SU-DHL-6 (cell line): ENCODE measurements around the gene RNF144B.

Experiments used
- CTCF ChIP-seq: fragments of 200-600 bp; sonication (generic); IDR thresholded peaks from one replicate; pipeline ENCODE4 v1.5.1; 2017; ENCODE audit warnings: antibody characterized with exemption, mild to moderate bottlenecking, low read length, moderate library complexity; ENCODE audit not compliant: insufficient read depth, poor library complexity, severe bottlenecking
- EZH2phosphoT487 ChIP-seq: fragments of 200-600 bp; sonication (generic), shearing (Covaris generic); conservative IDR thresholded peaks from 2 replicates; pipeline ENCODE4 v1.6.1; 2018; ENCODE audit warnings: mild to moderate bottlenecking, antibody characterized with exemption, low read length, moderate library complexity, mixed read lengths

- TF ChIP-seq CTCF (no peak), EZH2phosphoT487 (no peak)
Measured at GRCh38 chr6:18503206-18503592, 116.0 kb downstream of the RNF144B start.
